Stimulated activated CD4-positive, alpha-beta T cell treated with anti-CD3 and anti-CD28 coated beads, Interleukin-1b, Interleukin-23, amount 100 ng/mL, for 24 hours (primary cell): ENCODE measurements around the gene TGM5.

ENCODE experiments used
- DNase-seq, 4 experiments: peaks; one replicate each; pipeline ENCODE4 v3.0.0-alpha.2; 2020; ENCODE audit warnings: low read depth in 4 of 4, low spot score in 1 of 4

The TGM5 gene

GRCh38 chr15:43196760-43197548 is 69.8 kb downstream of the TGM5 start:
- DNase-seq, result no peak

DNA sequence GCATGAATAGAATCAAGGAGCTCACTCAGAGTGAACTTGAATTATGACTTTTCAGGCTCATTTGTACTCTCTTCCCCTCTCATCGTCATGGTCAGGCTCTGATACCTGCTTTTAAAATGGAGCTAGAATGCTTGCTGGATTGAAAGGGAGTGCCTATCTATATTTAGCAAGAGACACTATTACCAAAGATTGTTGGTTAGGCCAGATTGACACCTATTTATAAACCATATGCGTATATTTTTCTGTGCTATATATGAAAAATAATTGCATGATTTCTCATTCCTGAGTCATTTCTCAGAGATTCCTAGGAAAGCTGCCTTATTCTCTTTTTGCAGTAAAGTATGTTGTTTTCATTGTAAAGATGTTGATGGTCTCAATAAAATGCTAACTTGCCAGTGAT is 71.9 kb downstream of the TGM5 start:
- DNase-seq, result no peak

DNA sequence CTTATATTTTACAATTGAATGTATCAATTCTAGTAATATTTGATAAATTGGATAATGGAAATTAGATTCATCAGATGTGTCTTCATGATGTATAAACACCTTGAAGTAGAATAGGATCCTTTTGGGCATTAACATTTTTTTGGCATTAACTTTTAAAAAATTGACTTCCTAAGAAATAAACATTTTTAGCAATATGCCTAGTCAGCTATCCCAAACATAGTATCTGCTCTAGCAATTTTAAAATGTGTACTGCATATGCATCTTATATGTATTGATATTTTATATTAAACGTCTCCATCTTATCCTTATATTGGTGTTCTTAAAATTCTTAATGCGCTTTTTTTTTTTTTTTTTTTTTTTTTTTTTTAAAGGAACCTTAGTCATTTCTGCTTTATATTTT is 73.0 kb downstream of the TGM5 start:
- no peak for DNase-seq

DNA sequence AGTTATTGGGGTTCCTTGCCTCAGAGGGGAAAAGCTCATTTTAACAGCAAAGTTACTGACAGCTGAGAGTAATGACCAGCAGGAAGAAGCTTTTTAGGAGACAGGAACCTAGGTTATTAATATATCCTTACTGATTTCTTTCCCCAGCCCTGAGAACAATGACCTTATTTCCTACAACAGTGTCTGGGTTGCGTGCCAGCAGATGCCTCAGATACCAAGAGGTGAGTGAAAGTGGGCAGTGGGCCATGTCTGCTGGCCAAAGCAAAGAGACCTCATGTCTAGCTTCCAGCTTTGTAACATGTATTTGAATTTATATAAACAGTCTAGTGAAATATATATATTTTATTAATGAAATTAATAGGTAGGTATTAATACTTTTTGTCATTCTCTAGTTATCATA is 76.5 kb downstream of the TGM5 start:
- DNase-seq, result no peak

DNA sequence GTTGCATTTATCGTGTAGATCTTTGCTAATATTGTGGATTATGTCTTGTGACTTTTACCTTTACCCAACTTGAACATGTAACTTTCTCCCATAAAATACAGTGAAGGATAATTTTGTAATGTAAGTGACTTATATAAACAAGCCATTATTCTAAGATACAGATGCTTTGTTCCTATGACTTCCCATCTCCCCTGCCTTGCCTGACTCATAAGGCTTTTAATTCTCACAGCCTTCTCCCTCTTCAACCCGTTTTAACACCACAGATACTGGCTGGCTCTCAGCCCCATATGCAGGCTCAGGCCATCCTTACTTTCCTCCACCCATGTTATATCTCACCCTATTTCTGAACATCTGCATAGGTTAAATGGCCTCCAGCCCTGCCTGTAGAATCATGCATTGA is 77.4 kb downstream of the TGM5 start:
- no peak for DNase-seq

GRCh38 chr15:43187544-43188155 is 79.1 kb downstream of the TGM5 start:
- DNase-seq, result no peak

GRCh38 chr15:43186003-43186353 is 80.8 kb downstream of the TGM5 start:
- peak in 1 of 4 experiments; percentile 15 for DNase-seq

- peak; percentile 60 to 91 (median 70) for DNase-seq
Measured at GRCh38 chr15:43185157-43186002, 81.3 kb downstream of the TGM5 start, which contains the start of gene CCNDBP1. Gene CCNDBP1 (plus strand): TSS chr15:43185403. CDS start chr15:43185499, 96 bp downstream.

- DNase-seq, result no peak
Measured at GRCh38 chr15:43184407-43185124, 82.2 kb downstream of the TGM5 start.

DNA sequence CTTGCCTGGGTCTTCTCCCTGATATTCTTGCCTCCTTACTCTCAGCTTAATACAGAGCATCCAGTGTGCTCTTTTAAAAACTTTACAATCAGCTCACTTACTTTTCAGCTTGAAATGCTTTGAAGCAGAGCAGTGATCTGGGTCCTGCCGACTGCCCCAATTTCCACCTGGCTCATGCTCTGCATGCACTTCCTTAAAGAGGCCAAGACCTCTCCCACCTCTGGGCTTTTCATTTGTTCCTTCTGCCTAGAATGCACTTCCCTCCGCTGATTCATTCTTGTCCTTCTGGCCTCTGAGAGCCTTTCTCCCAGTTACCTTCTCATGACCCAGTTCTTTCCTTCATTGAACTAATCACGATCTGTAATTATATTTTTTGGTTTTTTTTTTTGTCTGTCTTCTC is 83.5 kb downstream of the TGM5 start:
- no peak for DNase-seq
